ENCODE results near the gene GAS2L2.
"Not testable (repeated sequence)": the region's sequence is repeated elsewhere in the genome, so short reads cannot be mapped to it uniquely, and the experiment has no call there.

DNA sequence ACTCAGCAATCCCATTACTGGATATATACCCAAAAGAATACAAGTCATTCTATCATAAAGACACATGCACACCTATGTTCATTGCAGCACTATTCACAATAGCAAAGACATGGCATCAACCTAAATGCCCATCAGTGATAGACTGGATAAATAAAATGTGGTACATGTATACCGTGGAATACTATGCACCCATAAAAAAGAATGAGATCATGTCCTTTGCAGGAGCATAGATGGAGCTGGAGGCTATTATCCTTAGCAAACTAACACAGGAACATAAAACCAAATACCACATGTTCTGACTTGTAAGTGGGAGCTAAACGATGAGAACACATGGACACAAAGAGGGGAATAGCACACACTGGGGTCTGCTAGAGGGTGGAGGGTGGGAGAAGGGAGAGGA lies 49.7 kb downstream of the GAS2L2 start:
- TF ChIP-seq, protein P1, sequence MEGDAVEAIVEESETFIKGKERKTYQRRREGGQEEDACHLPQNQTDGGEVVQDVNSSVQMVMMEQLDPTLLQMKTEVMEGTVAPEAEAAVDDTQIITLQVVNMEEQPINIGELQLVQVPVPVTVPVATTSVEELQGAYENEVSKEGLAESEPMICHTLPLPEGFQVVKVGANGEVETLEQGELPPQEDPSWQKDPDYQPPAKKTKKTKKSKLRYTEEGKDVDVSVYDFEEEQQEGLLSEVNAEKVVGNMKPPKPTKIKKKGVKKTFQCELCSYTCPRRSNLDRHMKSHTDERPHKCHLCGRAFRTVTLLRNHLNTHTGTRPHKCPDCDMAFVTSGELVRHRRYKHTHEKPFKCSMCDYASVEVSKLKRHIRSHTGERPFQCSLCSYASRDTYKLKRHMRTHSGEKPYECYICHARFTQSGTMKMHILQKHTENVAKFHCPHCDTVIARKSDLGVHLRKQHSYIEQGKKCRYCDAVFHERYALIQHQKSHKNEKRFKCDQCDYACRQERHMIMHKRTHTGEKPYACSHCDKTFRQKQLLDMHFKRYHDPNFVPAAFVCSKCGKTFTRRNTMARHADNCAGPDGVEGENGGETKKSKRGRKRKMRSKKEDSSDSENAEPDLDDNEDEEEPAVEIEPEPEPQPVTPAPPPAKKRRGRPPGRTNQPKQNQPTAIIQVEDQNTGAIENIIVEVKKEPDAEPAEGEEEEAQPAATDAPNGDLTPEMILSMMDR (IDR thresholded peaks at IDR 0.05) = not testable (repeated sequence)
- not testable (repeated sequence) for TF ChIP-seq EP300 (IDR thresholded peaks at IDR 0.05)

Measured in stomach (tissue), 4 donors.